ENCODE measurements around the gene RMRP.

The RMRP gene

GRCh38 chr9:35661756-35662350 is 4.0 kb upstream of the RMRP start:
- Histone ChIP-seq H3K4me3 (ENCODE audit: control insufficient read depth in 1 of 7, extremely low read depth in 1 of 7, insufficient read depth in 4 of 7, low read depth in 2 of 7, low read length in 6 of 7) (peak overlapping the region in 2 of 7 experiments; percentile 3 to 31), H3K36me3 (ENCODE audit: control insufficient read depth in 4 of 4, insufficient read depth in 4 of 4, low read length in 3 of 4) (peaks cover 0 to 23% (median 5%) of the 10 kb centered on the region in 4 experiments), H3K4me1 (ENCODE audit: control extremely low read depth in 1 of 4, control insufficient read depth in 4 of 4, insufficient read depth in 4 of 4, low read length in 3 of 4) (peaks cover 18 to 78% (median 55%) of the 10 kb centered on the region in 4 experiments), H3K27ac (ENCODE audit: insufficient read depth in 1 of 2, low read depth in 1 of 2, low read length in 2 of 2, poor library complexity in 1 of 2, severe bottlenecking in 2 of 2) (peak overlapping the region; percentile 12 to 36), H3K27me3 (replicated peaks in 2 of 5; ENCODE audit: control insufficient read depth in 4 of 5, insufficient read depth in 5 of 5, low read length in 4 of 5) (no peaks in the 10 kb centered on the region), H3K9me3 (ENCODE audit: control extremely low read depth in 1 of 5, control insufficient read depth in 4 of 5, insufficient read depth in 2 of 5, low read depth in 1 of 5, low read length in 4 of 5) (no peaks in the 10 kb centered on the region)
- 54% methylated on average over 3 of the region's 3 CpGs for WGBS (ENCODE audit: insufficient coverage)
- ChIA-PET POLR2A (interaction anchor here (0.7 kb wide), 1 partner anchor 41 kb away, joined by 3 read pairs; no protein-coding TSS in a partner anchor), CTCF (interaction anchor here (0.9 to 12.8 kb wide), 18 partner anchors 9 to 220 kb away, joined by 3 to 117 read pairs (median 5); partner anchors contain the start of genes CA9, CD72, CREB3 and TLN1)
- DNase-seq, result no peak

- peak overlapping the region in 1 of 2 experiments; percentile 23 for H3K27ac ChIP-seq (ENCODE audit: insufficient read depth in 1 of 2, low read depth in 1 of 2, low read length in 2 of 2, poor library complexity in 1 of 2, severe bottlenecking in 2 of 2)
- DNase-seq, result no peak
- no peak overlapping the region for H3K4me3 ChIP-seq (ENCODE audit: control insufficient read depth in 1 of 7, extremely low read depth in 1 of 7, insufficient read depth in 4 of 7, low read depth in 2 of 7, low read length in 6 of 7)
- no peaks in the 10 kb centered on the region for H3K9me3 ChIP-seq (ENCODE audit: control extremely low read depth in 1 of 5, control insufficient read depth in 4 of 5, insufficient read depth in 2 of 5, low read depth in 1 of 5, low read length in 4 of 5)
- 93% methylated on average over 5 of the region's 9 CpGs for WGBS (ENCODE audit: insufficient coverage)
- no peaks in the 10 kb centered on the region for H3K27me3 ChIP-seq (replicated peaks in 2 of 5; ENCODE audit: control insufficient read depth in 4 of 5, insufficient read depth in 5 of 5, low read length in 4 of 5)
- peaks cover 18 to 85% (median 59%) of the 10 kb centered on the region in 4 experiments for H3K4me1 ChIP-seq (ENCODE audit: control extremely low read depth in 1 of 4, control insufficient read depth in 4 of 4, insufficient read depth in 4 of 4, low read length in 3 of 4)
- peaks cover 0 to 23% (median 5%) of the 10 kb centered on the region in 4 experiments for H3K36me3 ChIP-seq (ENCODE audit: control insufficient read depth in 4 of 4, insufficient read depth in 4 of 4, low read length in 3 of 4)
- POLR2A ChIA-PET, result no interaction called here
- CTCF ChIA-PET, result interaction anchor here (0.6 to 12.8 kb wide), 19 partner anchors 10 to 221 kb away, joined by 3 to 117 read pairs (median 4); partner anchors contain the start of genes CA9, CD72, CREB3 and TLN1
Observed at GRCh38 chr9:35660966-35661415, 3.2 kb upstream of the RMRP start.

GRCh38 chr9:35659340-35659739 is 1.5 kb upstream of the RMRP start:
- H3K4me3 ChIP-seq (ENCODE audit: control insufficient read depth in 1 of 7, extremely low read depth in 1 of 7, insufficient read depth in 4 of 7, low read depth in 2 of 7, low read length in 6 of 7), result peak overlapping the region in 4 of 7 experiments; percentile 81 to 89 (median 86)
- DNase-seq, result no peak
- no peaks in the 10 kb centered on the region for H3K9me3 ChIP-seq (ENCODE audit: control extremely low read depth in 1 of 5, control insufficient read depth in 4 of 5, insufficient read depth in 2 of 5, low read depth in 1 of 5, low read length in 4 of 5)
- ChIA-PET CTCF (interaction anchor here (0.6 to 12.8 kb wide), 10 partner anchors 10 to 144 kb away, joined by 3 to 117 read pairs (median 7); partner anchors contain the start of genes CD72, CREB3, TLN1 and TPM2), POLR2A (no interaction called here)
- peaks cover 11 to 72% (median 45%) of the 10 kb centered on the region in 4 experiments for H3K4me1 ChIP-seq (ENCODE audit: control extremely low read depth in 1 of 4, control insufficient read depth in 4 of 4, insufficient read depth in 4 of 4, low read length in 3 of 4)
- H3K27me3 ChIP-seq (replicated peaks in 2 of 5; ENCODE audit: control insufficient read depth in 4 of 5, insufficient read depth in 5 of 5, low read length in 4 of 5), result no peaks in the 10 kb centered on the region
- peak overlapping the region in 1 of 2 experiments; percentile 100 for H3K27ac ChIP-seq (ENCODE audit: insufficient read depth in 1 of 2, low read depth in 1 of 2, low read length in 2 of 2, poor library complexity in 1 of 2, severe bottlenecking in 2 of 2)
- peaks cover 0 to 23% (median 5%) of the 10 kb centered on the region in 4 experiments for H3K36me3 ChIP-seq (ENCODE audit: control insufficient read depth in 4 of 4, insufficient read depth in 4 of 4, low read length in 3 of 4)
- WGBS (ENCODE audit: insufficient coverage), result 78% methylated on average over 3 of the region's 3 CpGs

GRCh38 chr9:35658968-35659220 is 1.1 kb upstream of the RMRP start:
- ChIA-PET POLR2A (interaction anchor here (1.3 kb wide), 1 partner anchor 16 kb away, joined by 3 read pairs; no protein-coding TSS in a partner anchor), CTCF (interaction anchor here (0.6 to 12.8 kb wide), 12 partner anchors 11 to 145 kb away, joined by 3 to 117 read pairs (median 6); partner anchors contain the start of genes CD72, CREB3, TLN1 and TPM2)
- Histone ChIP-seq H3K27ac (ENCODE audit: insufficient read depth in 1 of 2, low read depth in 1 of 2, low read length in 2 of 2, poor library complexity in 1 of 2, severe bottlenecking in 2 of 2) (peak overlapping the region in 1 of 2 experiments; percentile 100), H3K27me3 (replicated peaks in 2 of 5; ENCODE audit: control insufficient read depth in 4 of 5, insufficient read depth in 5 of 5, low read length in 4 of 5) (no peaks in the 10 kb centered on the region), H3K4me3 (ENCODE audit: control insufficient read depth in 1 of 7, extremely low read depth in 1 of 7, insufficient read depth in 4 of 7, low read depth in 2 of 7, low read length in 6 of 7) (peak overlapping the region; percentile 81 to 89 (median 84)), H3K9me3 (ENCODE audit: control extremely low read depth in 1 of 5, control insufficient read depth in 4 of 5, insufficient read depth in 2 of 5, low read depth in 1 of 5, low read length in 4 of 5) (no peaks in the 10 kb centered on the region), H3K36me3 (ENCODE audit: control insufficient read depth in 4 of 4, insufficient read depth in 4 of 4, low read length in 3 of 4) (peaks cover 0 to 23% (median 5%) of the 10 kb centered on the region in 4 experiments), H3K4me1 (ENCODE audit: control extremely low read depth in 1 of 4, control insufficient read depth in 4 of 4, insufficient read depth in 4 of 4, low read length in 3 of 4) (peaks cover 11 to 68% (median 44%) of the 10 kb centered on the region in 4 experiments)
- DNase-seq, result no peak
- 7% methylated on average over 2 of the region's 2 CpGs for WGBS (ENCODE audit: insufficient coverage)

- under 1% methylated on average over 50 of the region's 67 CpGs for WGBS (ENCODE audit: insufficient coverage)
- H3K4me1 ChIP-seq (ENCODE audit: control extremely low read depth in 1 of 4, control insufficient read depth in 4 of 4, insufficient read depth in 4 of 4, low read length in 3 of 4), result peaks cover 11 to 62% (median 44%) of the 10 kb centered on the region in 4 experiments
- peak; percentile 84 to 92 (median 89) for DNase-seq
Observed at GRCh38 chr9:35658137-35658967, 533 bp upstream of the RMRP start, which contains the start of gene CCDC107. TSS of gene CCDC107 (plus strand) at chr9:35658292. CDS start at chr9:35658380, 88 bp downstream.

GRCh38 chr9:35656831-35657545 is 831 bp downstream of the RMRP start:
- POLR2A ChIA-PET, result interaction anchor here (1.1 to 2.1 kb wide), 2 partner anchors 10 to 71 kb away, joined by 4 to 14 read pairs; no protein-coding TSS in a partner anchor

More at GRCh38 chr9:35658137-35658967, 533 bp upstream of the RMRP start, which contains the start of gene CCDC107:
- Histone ChIP-seq H3K36me3 (ENCODE audit: control insufficient read depth in 4 of 4, insufficient read depth in 4 of 4, low read length in 3 of 4) (peaks cover 0 to 23% (median 5%) of the 10 kb centered on the region in 4 experiments), H3K4me3 (ENCODE audit: control insufficient read depth in 1 of 7, extremely low read depth in 1 of 7, insufficient read depth in 4 of 7, low read depth in 2 of 7, low read length in 6 of 7) (peak within 1 kb of the TSS; percentile 81 to 89 (median 84)), H3K27me3 (replicated peaks in 2 of 5; ENCODE audit: control insufficient read depth in 4 of 5, insufficient read depth in 5 of 5, low read length in 4 of 5) (no peaks in the 10 kb centered on the region), H3K9me3 (ENCODE audit: control extremely low read depth in 1 of 5, control insufficient read depth in 4 of 5, insufficient read depth in 2 of 5, low read depth in 1 of 5, low read length in 4 of 5) (no peaks in the 10 kb centered on the region), H3K27ac (ENCODE audit: insufficient read depth in 1 of 2, low read depth in 1 of 2, low read length in 2 of 2, poor library complexity in 1 of 2, severe bottlenecking in 2 of 2) (peak within 1 kb of the TSS; percentile 100)
- ChIA-PET POLR2A (interaction anchor here (0.8 to 2.1 kb wide), 5 partner anchors 8 to 70 kb away, joined by 3 to 14 read pairs (median 3); no protein-coding TSS in a partner anchor), CTCF (interaction anchor here (0.5 to 12.8 kb wide), 18 partner anchors 11 to 1303 kb away, joined by 3 to 117 read pairs (median 6); partner anchors contain the start of genes CD72, CREB3, TLN1 and TPM2)

More at GRCh38 chr9:35656831-35657545, 831 bp downstream of the RMRP start:
- WGBS (ENCODE audit: insufficient coverage), result 43% methylated on average over 24 of the region's 25 CpGs
- Histone ChIP-seq H3K4me3 (ENCODE audit: control insufficient read depth in 1 of 7, extremely low read depth in 1 of 7, insufficient read depth in 4 of 7, low read depth in 2 of 7, low read length in 6 of 7) (peak overlapping the region in 5 of 7 experiments; percentile 49 to 89 (median 84)), H3K27me3 (replicated peaks in 2 of 5; ENCODE audit: control insufficient read depth in 4 of 5, insufficient read depth in 5 of 5, low read length in 4 of 5) (no peaks in the 10 kb centered on the region), H3K4me1 (ENCODE audit: control extremely low read depth in 1 of 4, control insufficient read depth in 4 of 4, insufficient read depth in 4 of 4, low read length in 3 of 4) (peaks cover 11 to 49% (median 34%) of the 10 kb centered on the region in 4 experiments), H3K9me3 (ENCODE audit: control extremely low read depth in 1 of 5, control insufficient read depth in 4 of 5, insufficient read depth in 2 of 5, low read depth in 1 of 5, low read length in 4 of 5) (no peaks in the 10 kb centered on the region), H3K27ac (ENCODE audit: insufficient read depth in 1 of 2, low read depth in 1 of 2, low read length in 2 of 2, poor library complexity in 1 of 2, severe bottlenecking in 2 of 2) (peak overlapping the region; percentile 100), H3K36me3 (ENCODE audit: control insufficient read depth in 4 of 4, insufficient read depth in 4 of 4, low read length in 3 of 4) (peaks cover 0 to 12% (median 5%) of the 10 kb centered on the region in 4 experiments)
- peak in 1 of 3 donors; percentile 28 for DNase-seq
- CTCF ChIA-PET, result interaction anchor here (1.0 to 12.8 kb wide), 12 partner anchors 10 to 178 kb away, joined by 3 to 117 read pairs (median 7); partner anchors contain the start of genes CD72, CREB3 and TLN1

Measured in common myeloid progenitor, CD34-positive (primary cell).